GM12878 (cell line): ENCODE data around the gene TMEM14A. TPM values are rescaled to one million over a fixed set of nuclear protein-coding genes. Genes with fewer than 3 reads are reported as not detected.

ENCODE experiments used
- CBX3 ChIP-seq: fragments of 200-600 bp; sonication (generic); IDR thresholded peaks from 2 replicates; pipeline ENCODE4 v1.6.1; 2016; ENCODE audit warnings: low read depth, borderline replicate concordance
- CREM ChIP-seq: IDR thresholded peaks from 2 replicates; pipeline ENCODE4 v1.6.1; 2014; ENCODE audit warnings: antibody characterized with exemption, low read depth
- FOS ChIP-seq: IDR thresholded peaks from 3 replicates; pipeline ENCODE4 v1.6.1; 2011; ENCODE audit warnings: borderline replicate concordance; ENCODE audit not compliant: insufficient read length; ENCODE audit errors: extremely low read depth
- GABPA ChIP-seq: IDR thresholded peaks from 2 replicates; pipeline ENCODE4 v1.6.1; 2014; ENCODE audit warnings: antibody characterized with exemption, low read depth, mild to moderate bottlenecking, inconsistent platforms
- HDAC6 ChIP-seq: fragments of 200-600 bp; sonication (generic); IDR thresholded peaks from one replicate; pipeline ENCODE4 v1.8.0; 2017; ENCODE audit warnings: antibody characterized with exemption; ENCODE audit not compliant: unreplicated experiment
- IRF4 ChIP-seq: IDR thresholded peaks from 2 replicates; pipeline ENCODE4 v1.6.1; 2011; ENCODE audit warnings: low read depth, low read length
- MEF2B ChIP-seq: fragments of 450-650 bp; IDR thresholded peaks from 2 replicates; pipeline ENCODE4 v1.6.1; 2018; ENCODE audit warnings: mild to moderate bottlenecking, moderate library complexity; ENCODE audit not compliant: partially characterized antibody, poor library complexity, severe bottlenecking
- MTA2 ChIP-seq: fragments of 450-650 bp; IDR thresholded peaks from 2 replicates; pipeline ENCODE4 v1.6.1; 2016; ENCODE audit warnings: low read depth, mild to moderate bottlenecking, moderate library complexity
- MXI1 ChIP-seq: fragments of 150-350 bp; IDR thresholded peaks from 2 replicates; pipeline ENCODE4 v1.6.1; 2011; ENCODE audit warnings: low read depth, mild to moderate bottlenecking, inconsistent platforms, low read length, improper control_type of control experiment
- NRF1 ChIP-seq: conservative IDR thresholded peaks from 2 replicates; pipeline ENCODE4 v1.6.1; 2011; ENCODE audit warnings: mild to moderate bottlenecking, low read depth, low read length, improper control_type of control experiment
- POLR2A ChIP-seq: IDR thresholded peaks from 2 replicates; pipeline ENCODE4 v1.6.1; 2011; ENCODE audit warnings: low read depth, mild to moderate bottlenecking, low read length
- RAD51 ChIP-seq: fragments of 450-650 bp; IDR thresholded peaks from 2 replicates; pipeline ENCODE4 v1.6.1; 2016; ENCODE audit warnings: moderate library complexity, mild to moderate bottlenecking, inconsistent platforms
- STAT1 ChIP-seq: fragments of 450-650 bp; conservative IDR thresholded peaks from 2 replicates; pipeline ENCODE4 v1.6.1; 2014; ENCODE audit warnings: antibody characterized with exemption, mild to moderate bottlenecking
- TARDBP ChIP-seq: IDR thresholded peaks from 2 replicates; pipeline ENCODE4 v1.6.1; 2016; ENCODE audit warnings: borderline replicate concordance
- polyA plus RNA-seq, 11 experiments: library from polyadenylated mRNA; depleted of rRNA in 4 of 11; unstranded in 6 of 11; stranded (reverse) in 5 of 11; fragments of >200 nt; fragmentation: Nextera tagmentation in 4 of 11; fragmentation: Illumina TruSeq in 1 of 11; extraction: Ambion mirVana in 4 of 11; extraction: Trizol in 1 of 11; gene quantifications; 1 replicate in 1 of 11; 2 replicates in 10 of 11; pipeline versions ENCODE4 v1.2.1 to v1.2.3, GENCODE V29; 2011 to 2016; ENCODE audit warnings: inconsistent platforms in 2 of 11, missing spikeins in 2 of 11, low read depth in 1 of 11
- total RNA-seq, 4 experiments: library from RNA; depleted of rRNA in 3 of 4; stranded (reverse); fragments of >200 nt in 3 of 4; fragmentation: Illumina TruSeq in 1 of 4; extraction: Trizol in 1 of 4; gene quantifications; 2 replicates each; pipeline versions ENCODE4 v1.2.1 to v1.2.3, GENCODE V29; 2013 to 2021
- TF ChIP-seq, protein P1 (sequence below): fragments of 450-650 bp; IDR thresholded peaks from 2 replicates; pipeline ENCODE4 v1.6.1; 2017; ENCODE audit warnings: mild to moderate bottlenecking
- TF ChIP-seq, protein P2 (sequence below): fragments of 450-650 bp; IDR thresholded peaks from 2 replicates; pipeline ENCODE4 v1.6.1; 2018; ENCODE audit warnings: borderline replicate concordance, mild to moderate bottlenecking; ENCODE audit not compliant: partially characterized antibody
- TF ChIP-seq, protein P3 (sequence below): fragments of 450-650 bp; IDR thresholded peaks from 2 replicates; pipeline ENCODE4 v1.6.1; 2017; ENCODE audit warnings: mild to moderate bottlenecking, moderate library complexity
- TF ChIP-seq, protein P4 (sequence below): fragments of 150-350 bp; IDR thresholded peaks from 2 replicates; pipeline ENCODE4 v1.6.1; 2014; ENCODE audit warnings: mild to moderate bottlenecking, low read depth, low read length

Gene TMEM14A
- total and polyA plus RNA-seq, 10 of the 15 experiments (the other 5 are each of a cell fraction or from before 2014, with no cell fraction given) = 15.6 to 143 (median 33.1) TPM

DNA sequence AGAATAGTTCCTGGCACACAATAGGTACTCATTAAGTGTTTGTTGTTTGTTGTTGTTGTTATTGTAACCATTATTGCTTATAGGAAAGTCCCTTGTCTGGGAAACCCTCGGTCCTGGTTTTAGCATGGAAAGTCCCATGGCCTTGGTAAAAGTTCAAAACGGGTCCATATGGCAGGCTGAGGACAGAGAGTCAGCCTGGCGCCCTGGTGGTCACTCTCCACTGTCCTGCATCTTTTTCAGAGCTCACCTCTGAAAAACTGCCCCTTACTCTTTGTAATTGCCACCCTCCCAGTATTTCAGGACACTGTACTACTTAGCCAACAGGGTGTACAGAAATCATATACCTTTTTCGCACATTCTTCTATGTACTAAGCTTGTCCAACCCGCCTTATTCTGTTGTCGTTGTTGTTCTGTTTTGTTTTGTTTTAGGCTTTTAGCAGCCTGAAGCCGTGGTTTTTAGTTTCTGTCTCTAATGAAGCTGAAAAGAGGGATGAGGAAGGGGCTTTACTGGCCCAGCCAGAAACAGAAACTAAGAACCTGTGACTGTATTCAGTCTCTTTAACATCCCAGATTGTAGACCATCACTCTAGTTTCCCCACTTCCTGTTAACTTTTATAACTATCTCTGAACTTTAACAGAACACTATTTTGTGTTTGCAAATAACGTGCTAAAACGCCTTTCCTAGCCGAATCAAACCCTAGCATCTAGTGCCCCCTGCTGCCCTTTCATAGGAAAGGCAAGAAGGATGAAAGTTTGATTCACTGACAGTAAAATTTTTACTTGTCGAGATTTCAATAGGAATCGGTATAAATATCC, 7.6 kb upstream of the TMEM14A start (continued):
- TF ChIP-seq MTA2 (no peak), CREM (no peak), STAT1 (no peak), MEF2B (peak; percentile 1), IRF4 (no peak), RAD51 (peak; percentile 16; the same call in 1 of the 2 replicates), NRF1 (no peak), TARDBP (no peak), CBX3 (no peak), POLR2A (no peak), GABPA (peak; percentile 35; the same call in 1 of the 2 replicates), HDAC6 (no peak), FOS (no peak), MXI1 (no peak)
- TF ChIP-seq, protein P1, sequence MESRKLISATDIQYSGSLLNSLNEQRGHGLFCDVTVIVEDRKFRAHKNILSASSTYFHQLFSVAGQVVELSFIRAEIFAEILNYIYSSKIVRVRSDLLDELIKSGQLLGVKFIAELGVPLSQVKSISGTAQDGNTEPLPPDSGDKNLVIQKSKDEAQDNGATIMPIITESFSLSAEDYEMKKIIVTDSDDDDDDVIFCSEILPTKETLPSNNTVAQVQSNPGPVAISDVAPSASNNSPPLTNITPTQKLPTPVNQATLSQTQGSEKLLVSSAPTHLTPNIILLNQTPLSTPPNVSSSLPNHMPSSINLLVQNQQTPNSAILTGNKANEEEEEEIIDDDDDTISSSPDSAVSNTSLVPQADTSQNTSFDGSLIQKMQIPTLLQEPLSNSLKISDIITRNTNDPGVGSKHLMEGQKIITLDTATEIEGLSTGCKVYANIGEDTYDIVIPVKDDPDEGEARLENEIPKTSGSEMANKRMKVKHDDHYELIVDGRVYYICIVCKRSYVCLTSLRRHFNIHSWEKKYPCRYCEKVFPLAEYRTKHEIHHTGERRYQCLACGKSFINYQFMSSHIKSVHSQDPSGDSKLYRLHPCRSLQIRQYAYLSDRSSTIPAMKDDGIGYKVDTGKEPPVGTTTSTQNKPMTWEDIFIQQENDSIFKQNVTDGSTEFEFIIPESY = no peak
- TF ChIP-seq, protein P2, sequence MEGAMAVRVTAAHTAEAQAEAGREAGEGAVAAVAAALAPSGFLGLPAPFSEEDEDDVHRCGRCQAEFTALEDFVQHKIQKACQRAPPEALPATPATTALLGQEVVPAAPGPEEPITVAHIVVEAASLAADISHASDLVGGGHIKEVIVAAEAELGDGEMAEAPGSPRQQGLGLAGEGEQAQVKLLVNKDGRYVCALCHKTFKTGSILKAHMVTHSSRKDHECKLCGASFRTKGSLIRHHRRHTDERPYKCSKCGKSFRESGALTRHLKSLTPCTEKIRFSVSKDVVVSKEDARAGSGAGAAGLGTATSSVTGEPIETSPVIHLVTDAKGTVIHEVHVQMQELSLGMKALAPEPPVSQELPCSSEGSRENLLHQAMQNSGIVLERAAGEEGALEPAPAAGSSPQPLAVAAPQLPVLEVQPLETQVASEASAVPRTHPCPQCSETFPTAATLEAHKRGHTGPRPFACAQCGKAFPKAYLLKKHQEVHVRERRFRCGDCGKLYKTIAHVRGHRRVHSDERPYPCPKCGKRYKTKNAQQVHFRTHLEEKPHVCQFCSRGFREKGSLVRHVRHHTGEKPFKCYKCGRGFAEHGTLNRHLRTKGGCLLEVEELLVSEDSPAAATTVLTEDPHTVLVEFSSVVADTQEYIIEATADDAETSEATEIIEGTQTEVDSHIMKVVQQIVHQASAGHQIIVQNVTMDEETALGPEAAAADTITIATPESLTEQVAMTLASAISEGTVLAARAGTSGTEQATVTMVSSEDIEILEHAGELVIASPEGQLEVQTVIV = no peak
- TF ChIP-seq, protein P3, sequence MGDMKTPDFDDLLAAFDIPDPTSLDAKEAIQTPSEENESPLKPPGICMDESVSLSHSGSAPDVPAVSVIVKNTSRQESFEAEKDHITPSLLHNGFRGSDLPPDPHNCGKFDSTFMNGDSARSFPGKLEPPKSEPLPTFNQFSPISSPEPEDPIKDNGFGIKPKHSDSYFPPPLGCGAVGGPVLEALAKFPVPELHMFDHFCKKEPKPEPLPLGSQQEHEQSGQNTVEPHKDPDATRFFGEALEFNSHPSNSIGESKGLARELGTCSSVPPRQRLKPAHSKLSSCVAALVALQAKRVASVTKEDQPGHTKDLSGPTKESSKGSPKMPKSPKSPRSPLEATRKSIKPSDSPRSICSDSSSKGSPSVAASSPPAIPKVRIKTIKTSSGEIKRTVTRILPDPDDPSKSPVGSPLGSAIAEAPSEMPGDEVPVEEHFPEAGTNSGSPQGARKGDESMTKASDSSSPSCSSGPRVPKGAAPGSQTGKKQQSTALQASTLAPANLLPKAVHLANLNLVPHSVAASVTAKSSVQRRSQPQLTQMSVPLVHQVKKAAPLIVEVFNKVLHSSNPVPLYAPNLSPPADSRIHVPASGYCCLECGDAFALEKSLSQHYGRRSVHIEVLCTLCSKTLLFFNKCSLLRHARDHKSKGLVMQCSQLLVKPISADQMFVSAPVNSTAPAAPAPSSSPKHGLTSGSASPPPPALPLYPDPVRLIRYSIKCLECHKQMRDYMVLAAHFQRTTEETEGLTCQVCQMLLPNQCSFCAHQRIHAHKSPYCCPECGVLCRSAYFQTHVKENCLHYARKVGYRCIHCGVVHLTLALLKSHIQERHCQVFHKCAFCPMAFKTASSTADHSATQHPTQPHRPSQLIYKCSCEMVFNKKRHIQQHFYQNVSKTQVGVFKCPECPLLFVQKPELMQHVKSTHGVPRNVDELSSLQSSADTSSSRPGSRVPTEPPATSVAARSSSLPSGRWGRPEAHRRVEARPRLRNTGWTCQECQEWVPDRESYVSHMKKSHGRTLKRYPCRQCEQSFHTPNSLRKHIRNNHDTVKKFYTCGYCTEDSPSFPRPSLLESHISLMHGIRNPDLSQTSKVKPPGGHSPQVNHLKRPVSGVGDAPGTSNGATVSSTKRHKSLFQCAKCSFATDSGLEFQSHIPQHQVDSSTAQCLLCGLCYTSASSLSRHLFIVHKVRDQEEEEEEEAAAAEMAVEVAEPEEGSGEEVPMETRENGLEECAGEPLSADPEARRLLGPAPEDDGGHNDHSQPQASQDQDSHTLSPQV = no peak
- TF ChIP-seq, protein P4, sequence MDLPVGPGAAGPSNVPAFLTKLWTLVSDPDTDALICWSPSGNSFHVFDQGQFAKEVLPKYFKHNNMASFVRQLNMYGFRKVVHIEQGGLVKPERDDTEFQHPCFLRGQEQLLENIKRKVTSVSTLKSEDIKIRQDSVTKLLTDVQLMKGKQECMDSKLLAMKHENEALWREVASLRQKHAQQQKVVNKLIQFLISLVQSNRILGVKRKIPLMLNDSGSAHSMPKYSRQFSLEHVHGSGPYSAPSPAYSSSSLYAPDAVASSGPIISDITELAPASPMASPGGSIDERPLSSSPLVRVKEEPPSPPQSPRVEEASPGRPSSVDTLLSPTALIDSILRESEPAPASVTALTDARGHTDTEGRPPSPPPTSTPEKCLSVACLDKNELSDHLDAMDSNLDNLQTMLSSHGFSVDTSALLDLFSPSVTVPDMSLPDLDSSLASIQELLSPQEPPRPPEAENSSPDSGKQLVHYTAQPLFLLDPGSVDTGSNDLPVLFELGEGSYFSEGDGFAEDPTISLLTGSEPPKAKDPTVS = no peak
